Stimulated activated CD4-positive, alpha-beta T cell treated with anti-CD3 and anti-CD28 coated beads, Interleukin-1b, Interleukin-23, amount 100 ng/mL, for 4 hours (primary cell): ENCODE data around the gene KRTAP19-1.
"Not testable (repeated sequence)": the region's sequence is repeated elsewhere in the genome, so short reads cannot be mapped to it uniquely, and the experiment has no call there.

ENCODE experiments used
- DNase-seq, 2 donors: peaks; one replicate each; pipeline ENCODE4 v3.0.0-alpha.2; 2020; ENCODE audit warnings: low read depth in 2 of 2

KRTAP19-1 gene

DNA sequence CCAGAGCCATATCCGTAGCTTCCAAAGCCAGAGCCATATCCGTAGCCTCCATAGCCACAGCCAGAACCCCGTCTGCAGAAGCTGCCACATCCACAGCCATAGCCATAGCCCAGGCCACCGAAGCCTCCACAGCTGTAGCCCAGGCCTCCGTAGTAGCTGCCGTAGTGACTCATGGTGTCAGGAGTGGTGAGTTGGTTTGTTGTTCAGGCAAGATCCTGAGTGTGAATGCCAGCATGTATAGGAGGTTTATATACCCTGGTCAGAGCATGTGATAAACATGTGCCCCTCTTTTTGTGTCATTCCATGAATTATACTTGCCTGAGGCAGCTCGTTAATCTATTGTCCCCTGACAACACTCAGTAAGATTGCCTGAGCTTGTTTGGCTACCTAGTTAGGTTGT, at the start of gene KRTAP19-1:
Gene KRTAP19-1, minus strand, starts transcription at position 223 of the 400 bp plus-strand sequence. Its CDS starts 50 bp downstream, at position 173.
- DNase-seq: no peak

DNA sequence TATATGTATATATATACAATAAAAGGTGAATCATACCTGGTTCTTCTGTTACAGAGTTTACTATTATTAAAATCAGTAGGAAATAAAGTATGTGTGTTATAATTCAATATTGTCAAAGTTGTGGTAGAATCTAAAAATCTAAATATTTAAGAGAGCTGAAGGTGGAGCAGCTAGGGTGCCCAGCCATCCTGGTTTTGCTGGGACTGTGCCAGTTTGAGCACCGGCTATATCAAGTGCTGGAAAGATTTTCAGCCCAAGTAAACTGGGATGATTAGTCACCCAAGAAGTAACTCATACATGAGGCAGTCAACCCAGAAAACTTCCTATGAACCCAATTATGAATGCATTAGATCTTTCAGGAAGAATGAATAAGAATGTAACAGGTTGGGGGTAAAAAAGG, 38.7 kb upstream of the KRTAP19-1 start:
- DNase-seq: no peak

DNA sequence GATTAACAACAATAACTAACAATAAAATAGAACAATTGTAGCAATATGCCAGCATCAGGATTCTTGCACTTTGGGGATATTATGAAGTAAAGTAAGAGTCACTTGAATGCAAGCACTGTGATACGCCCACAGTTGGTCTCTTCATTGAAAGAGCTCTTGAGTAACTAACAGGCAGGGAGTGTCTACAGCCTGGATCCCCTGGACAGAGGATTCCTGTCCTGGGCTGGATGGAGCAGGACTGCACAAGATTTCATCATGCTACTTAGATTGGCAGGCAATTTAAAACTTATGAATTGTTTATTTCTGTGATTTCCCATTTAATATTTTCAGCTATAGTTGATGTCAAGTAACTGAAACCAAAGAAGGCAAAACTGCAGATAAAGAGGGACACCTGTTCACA, 35.5 kb upstream of the KRTAP19-1 start:
- no peak for DNase-seq

DNA sequence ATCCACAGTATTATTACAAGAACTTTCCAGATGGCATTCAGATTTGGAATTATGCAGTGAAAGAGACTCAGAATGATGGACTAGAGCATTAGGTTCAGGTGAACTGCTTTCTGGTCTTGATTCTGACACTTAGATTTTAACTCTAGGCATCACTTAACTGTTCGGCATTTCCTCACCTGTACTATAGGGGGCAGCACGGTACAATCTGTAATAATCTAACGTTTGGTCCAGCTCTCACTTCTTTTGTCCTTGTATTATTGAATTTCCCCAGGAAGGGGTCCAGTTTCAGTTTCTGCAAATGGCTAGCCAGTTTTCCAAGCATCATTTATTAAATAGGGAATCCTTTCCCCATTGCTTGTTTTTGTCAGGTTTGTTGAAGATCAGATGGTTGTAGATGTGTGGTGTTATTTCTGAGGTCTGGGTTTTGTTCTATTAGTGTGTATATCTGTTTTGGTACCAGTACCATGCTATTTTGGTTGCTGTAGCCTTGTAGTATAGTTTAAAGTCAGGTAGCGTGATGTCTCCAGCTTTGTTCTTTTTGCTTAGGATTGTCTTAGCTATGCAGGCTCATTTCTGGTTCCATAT, 25.5 kb upstream of the KRTAP19-1 start:
- not testable (repeated sequence) for DNase-seq

DNA sequence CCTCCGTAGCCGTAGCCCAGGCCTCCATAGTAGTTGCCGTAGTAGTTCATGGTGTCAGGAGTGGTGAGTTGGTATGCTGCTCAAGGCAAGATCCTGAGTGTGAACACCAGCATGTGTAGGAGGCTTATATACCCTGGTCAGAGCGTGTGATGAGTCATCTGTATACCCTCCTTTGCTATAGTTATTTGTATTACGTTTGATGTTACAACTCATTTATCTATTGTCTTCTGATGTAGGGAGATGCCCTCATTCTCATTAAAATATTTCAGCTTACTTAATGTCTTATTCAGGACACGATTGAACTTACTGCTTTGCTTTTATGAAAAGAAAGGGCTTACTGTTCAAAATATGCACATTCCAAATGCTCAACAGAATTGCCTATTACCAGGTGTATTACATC, 21.9 kb upstream of the KRTAP19-1 start, which contains the start of gene KRTAP19-5:
Gene KRTAP19-5, minus strand, starts transcription at position 101 of the 400 bp plus-strand sequence. Its CDS starts 51 bp downstream, at position 50.
- no peak for DNase-seq

DNA sequence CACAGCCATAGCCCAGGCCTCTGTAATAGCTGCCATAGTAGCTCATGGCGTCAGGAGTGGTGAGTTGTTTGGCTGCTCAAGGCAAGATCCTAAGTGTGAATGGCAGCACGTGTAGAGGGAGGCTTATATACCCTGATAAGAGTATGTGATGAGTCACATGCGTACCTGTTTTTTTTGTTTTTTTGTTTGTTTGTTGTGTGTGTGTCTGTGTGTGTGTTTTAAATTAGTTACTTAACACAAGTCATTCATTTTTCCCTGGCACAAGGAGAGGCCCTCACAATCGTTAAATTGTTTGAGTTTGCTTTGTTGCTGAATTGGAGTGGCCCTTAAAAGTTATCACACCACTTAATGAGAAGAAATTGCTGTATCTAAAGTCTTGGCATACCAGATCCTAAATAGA, 16.9 kb upstream of the KRTAP19-1 start, which contains the start of gene KRTAP19-4:
Gene KRTAP19-4, minus strand, starts transcription at position 101 of the 400 bp plus-strand sequence. Its CDS starts 55 bp downstream, at position 46.
- no peak for DNase-seq

DNA sequence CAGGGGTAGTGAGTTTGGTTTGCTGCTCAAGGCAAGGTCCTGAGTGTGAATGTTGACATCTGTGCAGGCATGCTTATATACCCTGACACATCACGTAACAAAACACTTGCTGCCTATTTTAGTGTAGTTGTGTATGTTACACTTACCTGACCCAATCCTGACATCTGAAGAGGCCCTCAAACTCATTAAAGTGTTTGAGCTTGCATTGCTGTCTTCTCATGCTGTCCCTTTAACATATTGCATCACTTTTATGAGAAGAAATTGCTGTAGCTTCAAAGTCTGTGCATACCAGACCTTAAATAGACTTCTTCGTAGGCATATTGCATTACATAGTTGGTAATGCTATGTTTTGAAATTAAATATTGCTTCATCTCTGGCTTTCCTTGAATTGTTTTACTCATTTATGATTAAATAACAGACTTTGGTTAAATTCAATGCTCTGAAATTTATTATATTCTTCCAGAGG, 11.8 kb upstream of the KRTAP19-1 start, which contains the start of gene KRTAP19-3:
Gene KRTAP19-3, minus strand, starts transcription at position 51 of the 466 bp plus-strand sequence. CDS start 56 bp downstream, outside the sequence.
- DNase-seq: no peak

DNA sequence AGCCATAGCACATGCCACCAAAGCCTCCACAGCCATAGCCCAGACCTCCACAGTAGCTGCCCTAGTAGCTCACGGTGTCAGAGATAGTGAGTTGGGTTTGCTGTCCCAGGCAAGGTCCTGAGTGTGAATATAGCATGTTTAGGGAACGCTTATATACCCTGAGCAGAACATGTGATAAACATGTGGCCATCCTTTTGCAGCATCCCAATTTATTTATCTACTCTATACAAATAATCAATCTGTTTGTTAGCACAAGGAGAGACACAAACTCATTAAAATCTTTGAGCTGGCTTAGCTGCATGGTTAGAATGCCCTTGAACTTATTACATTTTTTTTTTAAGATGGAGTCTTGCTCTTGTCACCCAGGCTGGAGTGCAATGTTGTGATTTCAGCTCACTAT, 7.2 kb upstream of the KRTAP19-1 start, which contains the start of gene KRTAP19-2:
Gene KRTAP19-2, minus strand, starts transcription at position 101 of the 400 bp plus-strand sequence. Its CDS starts 88 bp downstream, at position 13.
- no peak for DNase-seq

DNA sequence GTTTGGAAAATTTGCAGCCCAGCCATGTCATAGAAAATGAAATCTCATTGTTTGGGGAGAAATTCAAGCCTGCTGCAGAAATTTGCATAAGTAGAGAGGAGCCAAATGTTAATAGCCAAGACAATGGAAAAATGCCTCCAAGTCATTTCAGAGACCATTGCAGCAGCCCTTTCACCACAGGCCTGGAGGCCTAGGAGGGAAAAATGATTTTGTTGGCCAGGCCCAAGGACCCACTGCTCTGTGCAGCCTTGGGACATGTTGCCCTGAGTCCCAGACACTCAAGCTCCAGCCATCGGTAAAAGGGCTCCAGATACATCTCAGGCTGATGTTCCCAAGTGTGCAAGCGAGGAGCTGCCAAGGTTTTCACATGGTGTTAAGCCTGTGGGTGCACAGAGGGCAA, 6.0 kb upstream of the KRTAP19-1 start:
- DNase-seq: no peak

DNA sequence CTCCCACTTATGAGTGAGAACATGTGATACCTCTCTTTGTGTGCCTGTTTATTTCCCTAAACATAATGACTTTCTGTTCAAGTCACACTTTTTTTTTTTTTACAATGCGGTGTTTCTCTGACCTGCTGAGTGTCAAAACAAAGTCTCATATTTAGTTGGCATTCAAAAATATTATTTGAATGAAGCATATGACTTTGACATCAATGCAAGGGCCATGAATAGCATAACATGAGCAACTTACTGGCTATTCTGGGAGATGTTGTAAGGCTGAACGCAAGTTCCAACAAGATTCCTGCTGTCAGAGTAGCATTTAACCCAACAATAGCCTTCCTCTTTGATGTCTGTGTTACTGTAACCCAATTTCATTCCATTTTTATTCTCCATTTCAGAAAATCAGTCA, 2.0 kb upstream of the KRTAP19-1 start:
- DNase-seq: no peak

DNA sequence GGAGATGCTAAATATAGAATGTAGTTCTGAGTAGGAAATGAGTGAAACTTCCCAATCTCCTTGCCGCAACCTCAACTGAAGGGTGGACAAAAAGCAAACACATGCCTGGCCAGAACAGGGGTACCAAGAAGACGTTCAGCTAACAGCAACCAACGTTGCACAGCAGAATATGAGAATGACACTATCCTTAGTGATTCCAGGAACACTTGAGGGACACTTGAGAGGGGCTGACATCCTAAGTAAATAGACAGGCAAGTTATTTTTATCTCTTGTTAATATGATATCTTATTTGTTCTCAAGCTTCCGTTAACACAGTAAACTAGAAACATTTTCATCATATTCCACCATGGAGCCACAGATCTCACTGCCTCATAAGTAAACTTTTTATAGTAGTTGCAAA, 908 bp downstream of the KRTAP19-1 start:
- no peak for DNase-seq

DNA sequence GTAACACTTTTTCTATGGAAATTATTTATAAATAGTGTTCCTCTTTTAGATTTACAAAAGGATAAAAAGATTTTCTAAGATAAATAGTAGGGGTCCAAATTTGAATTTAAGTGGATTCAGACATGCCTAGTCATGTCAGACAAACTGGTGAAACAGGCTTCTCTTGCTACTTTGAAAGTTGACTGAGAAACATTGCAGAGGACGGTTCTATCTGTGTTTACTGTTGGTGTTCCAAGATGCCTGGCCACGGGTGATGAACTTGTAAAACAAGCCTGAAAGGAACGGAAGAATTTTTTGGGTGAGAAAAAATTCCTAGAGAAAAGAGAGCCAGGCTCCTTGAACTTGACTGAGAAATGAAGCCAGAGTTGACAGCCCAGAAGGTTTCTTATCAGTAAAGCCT, 2.2 kb downstream of the KRTAP19-1 start:
- no peak for DNase-seq

DNA sequence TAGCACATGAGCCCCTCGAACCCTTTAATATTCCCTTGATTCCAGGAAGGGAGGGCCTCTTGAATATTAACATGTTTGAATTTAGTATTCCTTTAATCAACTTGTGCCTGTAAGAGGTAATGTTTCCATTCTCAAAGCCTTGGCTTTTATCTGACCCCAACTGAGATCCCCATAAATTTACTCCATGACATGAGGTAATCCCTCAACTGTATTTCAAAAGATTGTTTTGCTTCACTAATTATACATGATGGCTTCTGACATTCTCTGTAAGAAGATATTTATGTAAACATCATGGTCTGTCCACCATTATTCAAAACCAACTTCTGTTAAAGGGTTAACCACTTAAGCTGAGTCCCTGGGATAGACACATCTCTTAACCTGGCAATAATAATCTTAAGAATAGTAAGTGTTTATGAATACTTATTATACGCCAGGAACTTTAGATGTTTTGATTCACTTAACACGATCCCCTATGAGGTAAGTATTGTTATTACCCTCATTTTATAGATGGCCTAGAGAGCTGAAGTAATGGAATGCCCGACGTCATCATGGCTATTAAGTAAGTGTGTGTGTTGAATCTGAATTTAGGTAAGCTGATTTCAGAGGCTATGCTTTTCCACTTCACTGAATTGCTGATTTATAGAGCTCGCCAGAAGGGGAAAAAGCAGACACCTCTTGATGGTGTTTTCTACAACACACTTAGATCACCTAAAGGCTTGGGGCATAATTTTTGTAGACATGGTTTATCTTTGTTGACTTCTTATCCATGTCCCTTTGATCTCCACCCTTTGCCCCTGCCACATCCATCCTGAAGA, 11.1 kb downstream of the KRTAP19-1 start:
- DNase-seq: no peak

DNA sequence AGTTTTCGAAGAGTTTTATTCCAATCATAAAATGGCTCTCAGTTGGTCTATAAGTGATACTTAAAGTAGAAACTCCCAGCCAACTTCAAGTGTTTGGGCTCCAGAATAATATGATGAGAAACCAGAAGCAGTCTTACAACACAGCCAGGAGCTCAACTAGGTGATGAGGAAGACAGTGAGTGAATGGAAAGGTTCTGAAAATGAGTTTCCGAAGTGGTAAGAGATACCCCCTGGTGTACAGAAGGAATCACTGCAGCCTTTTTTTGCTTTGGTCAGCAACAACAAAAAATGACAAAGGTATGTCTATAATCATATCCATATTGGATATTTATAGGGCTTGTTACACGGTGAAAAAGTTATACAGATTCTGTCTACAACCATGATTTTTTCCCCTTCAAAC, 16.5 kb downstream of the KRTAP19-1 start:
- no peak for DNase-seq

DNA sequence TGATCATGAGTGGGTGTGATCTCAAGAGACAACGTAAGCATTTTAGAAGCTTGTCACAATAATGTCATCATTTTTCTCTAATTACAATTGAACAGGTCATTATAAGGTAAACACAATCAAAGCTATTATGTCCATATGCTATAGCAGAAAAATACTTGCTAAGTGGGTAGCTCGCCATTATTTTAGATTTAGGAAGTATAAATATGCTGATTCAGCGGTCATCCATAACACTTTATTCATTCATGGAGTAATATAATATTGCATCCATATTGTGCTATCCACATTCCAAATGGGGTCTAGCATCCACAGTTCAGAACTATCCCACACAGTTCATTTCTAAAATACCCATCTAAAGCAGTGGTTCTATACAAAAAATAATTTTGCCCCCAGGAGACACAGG, 31.7 kb downstream of the KRTAP19-1 start:
- DNase-seq: no peak

DNA sequence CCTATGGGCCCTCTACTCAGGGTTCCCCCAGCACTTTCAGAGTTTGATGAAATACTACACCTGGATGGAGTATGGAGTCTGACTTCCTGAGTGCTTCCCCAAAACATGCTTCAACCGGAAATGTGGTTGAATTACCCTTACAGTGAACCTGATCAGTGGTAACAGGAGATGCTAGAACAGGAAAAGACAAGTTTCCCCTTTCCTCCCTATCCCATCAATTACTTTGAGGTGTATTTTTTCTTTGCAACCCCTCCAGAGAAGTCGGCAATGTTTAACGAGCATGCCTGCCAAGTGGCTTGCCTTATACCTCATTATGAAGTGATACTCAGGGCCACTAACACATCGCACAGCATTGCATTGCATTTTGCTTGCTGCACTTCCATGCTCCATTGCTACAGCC, 33.1 kb downstream of the KRTAP19-1 start:
- no peak for DNase-seq

DNA sequence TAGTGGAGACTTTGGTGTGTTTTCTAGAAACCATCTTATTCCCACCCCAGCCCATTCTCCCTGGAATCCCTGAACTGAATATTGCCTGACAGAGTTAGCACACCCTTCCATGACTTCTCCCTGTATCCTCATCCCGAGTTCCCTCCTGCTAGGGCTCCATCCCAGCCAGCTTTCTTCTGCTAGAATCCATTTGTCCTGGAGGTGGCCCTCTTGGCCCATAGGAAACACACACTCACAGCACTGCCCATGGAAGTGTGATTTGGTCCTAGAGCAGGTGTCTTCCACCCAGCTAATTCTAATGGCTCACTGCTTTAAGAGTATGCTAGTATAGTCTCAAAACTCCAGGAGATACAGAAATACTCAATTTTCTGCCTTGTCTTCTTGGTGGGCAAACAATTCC, 36.0 kb downstream of the KRTAP19-1 start:
- no peak for DNase-seq

DNA sequence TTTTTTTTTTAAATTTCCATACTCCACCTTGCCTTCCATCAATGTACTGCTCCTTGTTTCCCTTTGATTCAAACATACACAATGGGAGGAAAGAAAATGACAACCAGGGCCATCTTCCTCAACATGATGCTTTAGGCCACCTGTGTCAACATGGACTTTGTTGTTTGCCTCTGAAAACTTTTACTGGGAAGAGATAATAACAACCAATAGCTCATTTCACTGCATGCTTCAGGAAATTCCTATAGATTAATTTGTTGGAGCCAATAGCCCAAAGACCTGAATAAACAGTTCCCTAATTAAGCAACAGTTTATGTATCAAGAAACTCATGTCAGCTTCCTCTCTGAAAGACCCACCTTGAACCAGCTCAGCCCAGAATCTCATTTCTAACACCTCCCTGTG, 36.9 kb downstream of the KRTAP19-1 start:
- no peak for DNase-seq

DNA sequence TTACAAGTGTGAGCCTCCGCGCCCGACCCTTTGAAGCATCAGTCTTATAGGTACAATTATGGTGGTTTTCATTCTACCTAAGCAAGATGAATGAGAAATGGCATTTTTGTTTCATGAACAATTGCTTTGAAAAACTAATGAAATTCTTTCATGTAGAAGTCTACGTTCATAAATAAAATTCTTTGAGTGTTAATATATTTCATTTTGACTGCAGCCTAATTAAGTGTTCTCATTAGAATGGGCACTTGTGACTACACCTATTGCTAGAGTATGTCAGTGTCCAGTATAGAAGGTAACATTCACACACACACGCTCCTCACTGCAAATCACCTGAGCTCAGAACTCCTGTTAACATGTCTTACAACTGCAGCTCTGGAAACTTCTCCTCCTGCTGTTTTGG, 40.2 kb downstream of the KRTAP19-1 start, which contains the start of gene KRTAP15-1:
Gene KRTAP15-1, plus strand, starts transcription at position 301 of the 400 bp plus-strand sequence. Its CDS starts 53 bp downstream, at position 354.
- DNase-seq: no peak

DNA sequence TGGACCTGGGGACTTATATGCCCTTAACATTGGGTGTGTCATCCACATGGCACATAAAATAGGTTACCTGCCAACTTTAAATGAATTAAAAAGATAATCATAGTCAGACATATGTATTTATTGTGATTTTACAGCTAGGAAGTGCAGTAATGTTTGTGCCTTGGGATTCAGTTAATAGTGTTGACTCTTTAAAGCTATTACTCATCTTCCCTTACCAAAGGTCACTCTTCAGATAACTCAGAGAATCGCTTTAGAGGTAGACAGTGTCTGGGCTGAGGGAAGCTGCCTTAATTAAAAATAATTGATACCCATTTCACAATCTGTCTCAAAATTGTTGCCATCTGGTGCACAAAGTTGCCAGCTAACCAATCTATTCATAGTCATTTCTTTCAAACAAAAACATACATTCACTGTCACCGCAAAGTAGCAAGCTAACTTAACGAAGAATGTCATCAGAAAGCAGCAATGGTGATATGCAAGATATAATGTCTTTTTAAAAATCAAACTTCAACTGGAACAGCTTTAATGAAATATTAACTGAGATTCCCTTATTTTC, 43.1 kb downstream of the KRTAP19-1 start:
- DNase-seq: no peak

DNA sequence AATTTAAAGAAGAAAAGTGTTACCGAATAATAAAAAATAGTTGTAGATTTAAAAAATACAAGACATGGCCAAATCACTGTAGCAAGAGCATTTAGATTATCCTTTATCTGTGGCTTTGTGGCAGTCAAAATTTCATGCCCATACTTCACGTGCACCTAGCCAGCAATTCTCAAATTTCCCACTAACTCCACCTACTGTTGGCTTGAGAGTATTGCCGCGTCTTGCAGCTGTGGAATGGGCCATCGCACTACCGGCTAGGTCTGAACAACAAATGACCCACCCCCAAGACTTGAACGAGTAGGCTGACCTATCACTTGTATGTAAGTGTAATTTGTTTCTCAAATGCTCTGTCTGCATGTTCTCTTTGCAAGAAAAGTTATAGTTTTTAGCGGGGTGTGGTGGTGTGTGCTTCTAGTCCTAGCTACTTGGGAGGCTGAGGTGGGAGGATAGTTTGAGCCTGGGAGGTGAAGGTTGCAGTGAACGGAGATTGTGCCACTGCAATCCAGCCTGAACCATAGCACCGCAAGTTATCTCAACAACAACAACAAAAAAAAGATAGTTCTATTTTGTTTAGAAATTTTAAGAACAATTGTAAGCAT, 46.0 kb downstream of the KRTAP19-1 start:
- DNase-seq: no peak

DNA sequence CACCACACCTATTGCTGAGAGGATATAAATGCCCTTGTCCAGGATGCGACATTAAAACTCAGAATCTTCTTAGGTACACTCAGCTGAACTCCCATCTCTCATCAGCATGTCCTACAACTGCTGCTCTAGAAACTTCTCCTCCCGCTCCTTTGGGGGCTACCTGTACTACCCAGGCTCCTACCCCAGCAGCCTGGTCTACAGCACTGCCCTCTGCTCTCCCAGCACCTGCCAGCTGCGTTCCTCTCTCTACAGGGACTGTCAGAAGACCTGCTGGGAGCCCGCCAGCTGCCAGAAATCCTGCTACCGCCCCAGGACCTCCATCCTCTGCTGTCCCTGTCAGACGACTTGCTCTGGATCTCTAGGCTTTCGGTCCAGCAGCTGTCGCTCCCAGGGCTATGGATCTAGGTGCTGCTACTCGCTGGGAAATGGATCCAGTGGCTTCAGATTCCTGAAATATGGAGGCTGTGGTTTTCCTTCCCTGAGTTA, 50.0 kb downstream of the KRTAP19-1 start, which contains the start of gene KRTAP13-4:
Gene KRTAP13-4, plus strand, starts transcription at position 51 of the 486 bp plus-strand sequence. Its CDS starts 56 bp downstream, at position 107.
- no peak for DNase-seq
